WTC11 (cell line): ENCODE data around the gene HLA-A. TPM values are rescaled to one million over a fixed set of nuclear protein-coding genes. Genes with fewer than 3 reads are reported as not detected.
A peak's percentile ranks its signal among the peaks of the same experiment; 100 is the strongest.

Experiments used
- ATAC-seq: fragments of 200-7000 bp; cut with Tn5 transposase; 2 replicates; pipeline ENCODE4 v1.10.0; 2021; ENCODE audit warnings: mild to moderate bottlenecking, moderate library complexity
- CTCF ChIA-PET: fragments of 300-600 bp; sonication (Branson Sonifier 250); formaldehyde crosslinking; loops from one replicate; lab custom pipeline; 2021; ENCODE audit warnings: antibody characterized with exemption; lab: Charles Lee
- POLR2A ChIA-PET: fragments of 350-600 bp; sonication (Branson Sonifier 250); formaldehyde crosslinking; loops from one replicate; lab custom pipeline; 2021; ENCODE audit warnings: antibody characterized with exemption; lab: Charles Lee
- DNase-seq: peaks from one replicate; pipeline ENCODE4 v3.0.0; 2021; ENCODE audit warnings: low spot score
- H3K27ac Mint-ChIP-seq: 2 replicates; pipeline ENCODE4 v1.8.0; 2021; ENCODE audit warnings: mixed read lengths
- H3K27me3 Mint-ChIP-seq: 2 replicates; pipeline ENCODE4 v1.8.0; 2021; ENCODE audit warnings: low read depth, mild to moderate bottlenecking, moderate library complexity, mixed read lengths
- H3K36me3 Mint-ChIP-seq: 2 replicates; pipeline ENCODE4 v1.8.0; 2021; ENCODE audit warnings: mixed read lengths
- H3K4me1 Mint-ChIP-seq: 2 replicates; pipeline ENCODE4 v1.8.0; 2022; ENCODE audit warnings: mixed read lengths
- H3K4me3 Mint-ChIP-seq: 2 replicates; pipeline ENCODE4 v1.8.0; 2021; ENCODE audit warnings: mild to moderate bottlenecking, moderate library complexity, mixed read lengths
- H3K9me3 Mint-ChIP-seq: 2 replicates; pipeline ENCODE4 v1.8.0; 2021; ENCODE audit warnings: mixed read lengths
- ARID4B ChIP-seq: sonication (generic); formaldehyde crosslinking; IDR thresholded peaks from 2 replicates; pipeline ENCODE4 v1.8.0; 2023; ENCODE audit warnings: missing genetic modification reagents, mild to moderate bottlenecking, borderline replicate concordance
- ATF2 ChIP-seq: sonication (generic); formaldehyde crosslinking; IDR thresholded peaks from 2 replicates; pipeline ENCODE4 v1.8.1; 2022; ENCODE audit warnings: low read depth, missing genetic modification reagents, borderline replicate concordance
- CBFB ChIP-seq: sonication (generic); formaldehyde crosslinking; IDR thresholded peaks from 2 replicates; pipeline ENCODE4 v1.8.1; 2022; ENCODE audit warnings: mild to moderate bottlenecking, low read depth, missing genetic modification reagents
- ERG ChIP-seq: fragments of 250-450 bp; sonication (Bioruptor Pico); IDR thresholded peaks from 2 replicates; pipeline ENCODE4 v1.8.0; 2021; ENCODE audit warnings: mild to moderate bottlenecking
- FOXK1 ChIP-seq: sonication (generic); formaldehyde crosslinking; IDR thresholded peaks from 2 replicates; pipeline ENCODE4 v1.8.0; 2022; ENCODE audit warnings: mild to moderate bottlenecking, moderate library complexity, missing genetic modification reagents
- HMGXB4 ChIP-seq: sonication (generic); formaldehyde crosslinking; IDR thresholded peaks from 2 replicates; pipeline ENCODE4 v1.8.1; 2023; ENCODE audit warnings: mild to moderate bottlenecking, moderate library complexity, missing genetic modification reagents
- IRF2 ChIP-seq: sonication (generic); formaldehyde crosslinking; IDR thresholded peaks from 2 replicates; pipeline ENCODE4 v1.8.0; 2022; ENCODE audit warnings: low read depth, missing genetic modification reagents, borderline replicate concordance
- KAT7 ChIP-seq: sonication (generic); formaldehyde crosslinking; IDR thresholded peaks from 2 replicates; pipeline ENCODE4 v1.8.1; 2023; ENCODE audit warnings: missing genetic modification reagents, mild to moderate bottlenecking, borderline replicate concordance
- MAX ChIP-seq: sonication (generic); formaldehyde crosslinking; IDR thresholded peaks from 2 replicates; pipeline ENCODE4 v1.8.0; 2022; ENCODE audit warnings: mild to moderate bottlenecking, missing genetic modification reagents
- NR2C2 ChIP-seq: sonication (generic); formaldehyde crosslinking; IDR thresholded peaks from 2 replicates; pipeline ENCODE4 v1.8.0; 2022; ENCODE audit warnings: mild to moderate bottlenecking, missing genetic modification reagents
- SMAD4 ChIP-seq: sonication (generic); formaldehyde crosslinking; IDR thresholded peaks from 2 replicates; pipeline ENCODE4 v1.8.0; 2022; ENCODE audit warnings: mild to moderate bottlenecking, missing genetic modification reagents
- SOX15 ChIP-seq: fragments of 250-450 bp; sonication (Bioruptor Pico); IDR thresholded peaks from 2 replicates; pipeline ENCODE4 v1.9.0; 2021; ENCODE audit warnings: mild to moderate bottlenecking
- TEAD1 ChIP-seq: sonication (generic); formaldehyde crosslinking; IDR thresholded peaks from 2 replicates; pipeline ENCODE4 v1.8.0; 2022; ENCODE audit warnings: mild to moderate bottlenecking, missing genetic modification reagents
- TEAD4 ChIP-seq: sonication (generic); formaldehyde crosslinking; IDR thresholded peaks from 2 replicates; pipeline ENCODE4 v1.8.0; 2022; ENCODE audit warnings: mild to moderate bottlenecking, missing genetic modification reagents
- TP53 ChIP-seq: sonication (generic); formaldehyde crosslinking; IDR thresholded peaks from 2 replicates; pipeline ENCODE4 v1.8.1; 2023; ENCODE audit warnings: mild to moderate bottlenecking, missing genetic modification reagents
- ZNF219 ChIP-seq: sonication (generic); formaldehyde crosslinking; IDR thresholded peaks from 2 replicates; pipeline ENCODE4 v1.8.0; 2023; ENCODE audit warnings: missing genetic modification reagents, mild to moderate bottlenecking, borderline replicate concordance
- ZNF232 ChIP-seq: sonication (generic); formaldehyde crosslinking; IDR thresholded peaks from 2 replicates; pipeline ENCODE4 v1.8.0; 2022; ENCODE audit warnings: mild to moderate bottlenecking, missing genetic modification reagents
- ZNF512 ChIP-seq: sonication (generic); formaldehyde crosslinking; IDR thresholded peaks from 2 replicates; pipeline ENCODE4 v1.8.1; 2022; ENCODE audit warnings: missing genetic modification reagents, borderline replicate concordance
- total RNA-seq: library from RNA; stranded (reverse); gene quantifications from 3 replicates; pipeline ENCODE4 v1.2.3, GENCODE V29; 2021

The HLA-A gene
- total RNA-seq, 1 experiment from 2014 or later, result 93.2 TPM

GRCh38 chr6:29970711-29971110, 28.4 kb downstream of the HLA-A start:
- ChIA-PET POLR2A (no interaction called here), CTCF (no interaction called here)
- Mint-ChIP-seq H3K36me3 (no peaks in the 10 kb centered on the region), H3K27ac (no peak overlapping the region), H3K4me1 (peaks cover 39% of the 10 kb centered on the region), H3K9me3 (no peaks in the 10 kb centered on the region), H3K4me3 (no peak overlapping the region), H3K27me3 (peaks cover 47% of the 10 kb centered on the region)
- ATAC-seq, result no peak
- no peak for DNase-seq
- no peak for TF ChIP-seq TP53
- no peak for TF ChIP-seq KAT7
- TF ChIP-seq SMAD4, result no peak
- TF ChIP-seq TEAD4 (CRISPR knock-in tag), result no peak
- TF ChIP-seq TEAD1 (CRISPR knock-in tag), result no peak

GRCh38 chr6:29974901-29975560, 32.7 kb downstream of the HLA-A start:
- ChIA-PET POLR2A (interaction anchor here (1.2 to 2.1 kb wide), 2 partner anchors 9 to 91 kb away, joined by 3 to 15 read pairs; no protein-coding TSS in a partner anchor), CTCF (interaction anchor here (0.6 to 2.0 kb wide), 6 partner anchors 10 to 325 kb away, joined by 3 to 10 read pairs (median 3); partner anchors contain the start of gene TRIM26)
- ATAC-seq (peak; percentile 43), DNase-seq (no peak)
- peaks cover 34% of the 10 kb centered on the region for H3K4me1 Mint-ChIP-seq
- H3K36me3 Mint-ChIP-seq, result peaks cover 2% of the 10 kb centered on the region; the same call in 1 of the 2 replicates
- H3K27ac Mint-ChIP-seq, result no peak overlapping the region
- H3K27me3 Mint-ChIP-seq, result peaks cover 79% of the 10 kb centered on the region
- no peak for TF ChIP-seq ZNF232
- 0 out of 2 replicates have a peak, but pooled peaks have one; percentile 22 for TF ChIP-seq MAX (CRISPR knock-in tag)
- H3K4me3 Mint-ChIP-seq, result peak overlapping the region; percentile 79
- H3K9me3 Mint-ChIP-seq, result no peaks in the 10 kb centered on the region

GRCh38 chr6:29975561-29975907, 33.2 kb downstream of the HLA-A start:
- DNase-seq, result peak; percentile 31
- Mint-ChIP-seq H3K4me1 (peaks cover 34% of the 10 kb centered on the region), H3K36me3 (peaks cover 2% of the 10 kb centered on the region; the same call in 1 of the 2 replicates), H3K9me3 (no peaks in the 10 kb centered on the region), H3K27me3 (peaks cover 80% of the 10 kb centered on the region), H3K4me3 (peak overlapping the region; percentile 79), H3K27ac (no peak overlapping the region)
- TF ChIP-seq ZNF512 (CRISPR knock-in tag) (no peak), FOXK1 (CRISPR knock-in tag) (no peak), CBFB (CRISPR knock-in tag) (no peak), IRF2 (no peak)
- no peak; the same call in 1 of the 2 replicates for ATAC-seq
- CTCF ChIA-PET, result interaction anchor here (0.6 to 2.0 kb wide), 5 partner anchors 11 to 326 kb away, joined by 3 to 10 read pairs (median 3); partner anchors contain the start of gene TRIM26
- POLR2A ChIA-PET, result interaction anchor here (2.1 kb wide), 1 partner anchor 10 kb away, joined by 15 read pairs; no protein-coding TSS in a partner anchor

GRCh38 chr6:29976253-29976587, 33.9 kb downstream of the HLA-A start:
- no peak overlapping the region for H3K27ac Mint-ChIP-seq
- H3K4me1 Mint-ChIP-seq, result peaks cover 34% of the 10 kb centered on the region
- no peaks in the 10 kb centered on the region for H3K9me3 Mint-ChIP-seq
- peaks cover 2% of the 10 kb centered on the region; the same call in 1 of the 2 replicates for H3K36me3 Mint-ChIP-seq
- peaks cover 84% of the 10 kb centered on the region for H3K27me3 Mint-ChIP-seq
- no peak for ATAC-seq
- ChIA-PET POLR2A (no interaction called here), CTCF (interaction anchor here (1.5 to 2.0 kb wide), 2 partner anchors 11 to 128 kb away, joined by 7 to 10 read pairs; no protein-coding TSS in a partner anchor)
- no peak for DNase-seq
- H3K4me3 Mint-ChIP-seq, result peak overlapping the region; percentile 79
- TF ChIP-seq ZNF219 (no peak), ARID4B (CRISPR knock-in tag) (no peak), ATF2 (CRISPR knock-in tag) (no peak), TEAD1 (CRISPR knock-in tag) (no peak), ERG (CRISPR knock-in tag) (no peak), NR2C2 (CRISPR knock-in tag) (no peak), HMGXB4 (no peak), SOX15 (CRISPR knock-in tag) (no peak)
